H1 (cell line): ENCODE data around the gene ADAM22. TPM values are rescaled to one million over a fixed set of nuclear protein-coding genes. Genes with fewer than 3 reads are reported as not detected.

Experiments used
- ATF3 ChIP-seq: IDR thresholded peaks from 2 replicates; pipeline ENCODE4 v1.6.1; 2011; ENCODE audit warnings: low read depth, mild to moderate bottlenecking, low read length; ENCODE audit not compliant: insufficient read depth
- SP4 ChIP-seq: IDR thresholded peaks from 2 replicates; pipeline ENCODE4 v1.6.1; 2012; ENCODE audit warnings: low read length, inconsistent platforms
- TCF12 ChIP-seq: IDR thresholded peaks from 2 replicates; pipeline ENCODE4 v1.6.1; 2011; ENCODE audit warnings: low read depth, mild to moderate bottlenecking, low read length
- polyA plus RNA-seq, 7 experiments: library from polyadenylated mRNA; depleted of rRNA in 3 of 7; stranded (reverse) in 5 of 7; unstranded in 2 of 7; fragments of >200 nt in 5 of 7; fragments of 200-250 nt in 2 of 7; gene quantifications; 1 replicate in 5 of 7; 2 replicates in 1 of 7; 4 replicates in 1 of 7; pipeline versions ENCODE4 v1.2.1 to v1.2.3, GENCODE V29; 2011 to 2013; ENCODE audit warnings: missing spikeins in 2 of 7, mixed read lengths in 2 of 7
- total RNA-seq: library from RNA; stranded (reverse); fragmentation: NEBNext Ultra II Directional; extraction: Animal tissue kit (Norgen Biotek cat#: 25700); gene quantifications from 2 replicates; pipeline ENCODE4 v1.2.1, GENCODE V29; 2021
- TF ChIP-seq, protein P1 (sequence below): IDR thresholded peaks from 2 replicates; pipeline ENCODE4 v1.6.1; 2012; ENCODE audit warnings: low read length, inconsistent platforms
- TF ChIP-seq, protein P2 (sequence below): fragments of 300-600 bp; sonication (generic); IDR thresholded peaks from 2 replicates; pipeline ENCODE4 v1.7.1; 2012; ENCODE audit warnings: low read length, moderate library complexity, mild to moderate bottlenecking, inconsistent platforms; ENCODE audit not compliant: insufficient replicate concordance

Gene ADAM22
- total and polyA plus RNA-seq, 2 of the 8 experiments (the other 6 are each of a cell fraction or from before 2014, with no cell fraction given), result 4.6 to 21.4 TPM

DNA sequence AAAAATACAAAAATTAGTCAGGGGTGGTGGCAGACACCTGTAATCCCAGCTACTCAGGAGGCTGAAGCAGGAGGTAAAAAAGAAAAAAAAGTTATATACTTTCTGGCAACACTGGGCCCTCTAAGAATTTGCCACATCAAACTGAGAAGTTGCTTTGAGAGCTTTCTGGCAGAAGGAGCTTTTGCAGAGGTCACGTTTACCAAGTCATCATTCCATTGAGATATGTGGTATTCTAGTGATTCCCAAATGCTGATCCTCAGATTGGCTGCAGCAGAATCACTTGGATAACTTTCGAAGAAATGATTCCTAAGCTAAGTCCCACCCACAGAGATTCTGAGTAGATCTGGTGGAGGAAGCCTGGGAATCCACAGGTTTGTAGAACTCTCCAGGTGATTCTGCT lies 80.5 kb downstream of the ADAM22 start (continued):
- TF ChIP-seq ATF3, result no peak
- TF ChIP-seq, protein P1, sequence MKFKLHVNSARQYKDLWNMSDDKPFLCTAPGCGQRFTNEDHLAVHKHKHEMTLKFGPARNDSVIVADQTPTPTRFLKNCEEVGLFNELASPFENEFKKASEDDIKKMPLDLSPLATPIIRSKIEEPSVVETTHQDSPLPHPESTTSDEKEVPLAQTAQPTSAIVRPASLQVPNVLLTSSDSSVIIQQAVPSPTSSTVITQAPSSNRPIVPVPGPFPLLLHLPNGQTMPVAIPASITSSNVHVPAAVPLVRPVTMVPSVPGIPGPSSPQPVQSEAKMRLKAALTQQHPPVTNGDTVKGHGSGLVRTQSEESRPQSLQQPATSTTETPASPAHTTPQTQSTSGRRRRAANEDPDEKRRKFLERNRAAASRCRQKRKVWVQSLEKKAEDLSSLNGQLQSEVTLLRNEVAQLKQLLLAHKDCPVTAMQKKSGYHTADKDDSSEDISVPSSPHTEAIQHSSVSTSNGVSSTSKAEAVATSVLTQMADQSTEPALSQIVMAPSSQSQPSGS, result no peak
- TF ChIP-seq, protein P2, sequence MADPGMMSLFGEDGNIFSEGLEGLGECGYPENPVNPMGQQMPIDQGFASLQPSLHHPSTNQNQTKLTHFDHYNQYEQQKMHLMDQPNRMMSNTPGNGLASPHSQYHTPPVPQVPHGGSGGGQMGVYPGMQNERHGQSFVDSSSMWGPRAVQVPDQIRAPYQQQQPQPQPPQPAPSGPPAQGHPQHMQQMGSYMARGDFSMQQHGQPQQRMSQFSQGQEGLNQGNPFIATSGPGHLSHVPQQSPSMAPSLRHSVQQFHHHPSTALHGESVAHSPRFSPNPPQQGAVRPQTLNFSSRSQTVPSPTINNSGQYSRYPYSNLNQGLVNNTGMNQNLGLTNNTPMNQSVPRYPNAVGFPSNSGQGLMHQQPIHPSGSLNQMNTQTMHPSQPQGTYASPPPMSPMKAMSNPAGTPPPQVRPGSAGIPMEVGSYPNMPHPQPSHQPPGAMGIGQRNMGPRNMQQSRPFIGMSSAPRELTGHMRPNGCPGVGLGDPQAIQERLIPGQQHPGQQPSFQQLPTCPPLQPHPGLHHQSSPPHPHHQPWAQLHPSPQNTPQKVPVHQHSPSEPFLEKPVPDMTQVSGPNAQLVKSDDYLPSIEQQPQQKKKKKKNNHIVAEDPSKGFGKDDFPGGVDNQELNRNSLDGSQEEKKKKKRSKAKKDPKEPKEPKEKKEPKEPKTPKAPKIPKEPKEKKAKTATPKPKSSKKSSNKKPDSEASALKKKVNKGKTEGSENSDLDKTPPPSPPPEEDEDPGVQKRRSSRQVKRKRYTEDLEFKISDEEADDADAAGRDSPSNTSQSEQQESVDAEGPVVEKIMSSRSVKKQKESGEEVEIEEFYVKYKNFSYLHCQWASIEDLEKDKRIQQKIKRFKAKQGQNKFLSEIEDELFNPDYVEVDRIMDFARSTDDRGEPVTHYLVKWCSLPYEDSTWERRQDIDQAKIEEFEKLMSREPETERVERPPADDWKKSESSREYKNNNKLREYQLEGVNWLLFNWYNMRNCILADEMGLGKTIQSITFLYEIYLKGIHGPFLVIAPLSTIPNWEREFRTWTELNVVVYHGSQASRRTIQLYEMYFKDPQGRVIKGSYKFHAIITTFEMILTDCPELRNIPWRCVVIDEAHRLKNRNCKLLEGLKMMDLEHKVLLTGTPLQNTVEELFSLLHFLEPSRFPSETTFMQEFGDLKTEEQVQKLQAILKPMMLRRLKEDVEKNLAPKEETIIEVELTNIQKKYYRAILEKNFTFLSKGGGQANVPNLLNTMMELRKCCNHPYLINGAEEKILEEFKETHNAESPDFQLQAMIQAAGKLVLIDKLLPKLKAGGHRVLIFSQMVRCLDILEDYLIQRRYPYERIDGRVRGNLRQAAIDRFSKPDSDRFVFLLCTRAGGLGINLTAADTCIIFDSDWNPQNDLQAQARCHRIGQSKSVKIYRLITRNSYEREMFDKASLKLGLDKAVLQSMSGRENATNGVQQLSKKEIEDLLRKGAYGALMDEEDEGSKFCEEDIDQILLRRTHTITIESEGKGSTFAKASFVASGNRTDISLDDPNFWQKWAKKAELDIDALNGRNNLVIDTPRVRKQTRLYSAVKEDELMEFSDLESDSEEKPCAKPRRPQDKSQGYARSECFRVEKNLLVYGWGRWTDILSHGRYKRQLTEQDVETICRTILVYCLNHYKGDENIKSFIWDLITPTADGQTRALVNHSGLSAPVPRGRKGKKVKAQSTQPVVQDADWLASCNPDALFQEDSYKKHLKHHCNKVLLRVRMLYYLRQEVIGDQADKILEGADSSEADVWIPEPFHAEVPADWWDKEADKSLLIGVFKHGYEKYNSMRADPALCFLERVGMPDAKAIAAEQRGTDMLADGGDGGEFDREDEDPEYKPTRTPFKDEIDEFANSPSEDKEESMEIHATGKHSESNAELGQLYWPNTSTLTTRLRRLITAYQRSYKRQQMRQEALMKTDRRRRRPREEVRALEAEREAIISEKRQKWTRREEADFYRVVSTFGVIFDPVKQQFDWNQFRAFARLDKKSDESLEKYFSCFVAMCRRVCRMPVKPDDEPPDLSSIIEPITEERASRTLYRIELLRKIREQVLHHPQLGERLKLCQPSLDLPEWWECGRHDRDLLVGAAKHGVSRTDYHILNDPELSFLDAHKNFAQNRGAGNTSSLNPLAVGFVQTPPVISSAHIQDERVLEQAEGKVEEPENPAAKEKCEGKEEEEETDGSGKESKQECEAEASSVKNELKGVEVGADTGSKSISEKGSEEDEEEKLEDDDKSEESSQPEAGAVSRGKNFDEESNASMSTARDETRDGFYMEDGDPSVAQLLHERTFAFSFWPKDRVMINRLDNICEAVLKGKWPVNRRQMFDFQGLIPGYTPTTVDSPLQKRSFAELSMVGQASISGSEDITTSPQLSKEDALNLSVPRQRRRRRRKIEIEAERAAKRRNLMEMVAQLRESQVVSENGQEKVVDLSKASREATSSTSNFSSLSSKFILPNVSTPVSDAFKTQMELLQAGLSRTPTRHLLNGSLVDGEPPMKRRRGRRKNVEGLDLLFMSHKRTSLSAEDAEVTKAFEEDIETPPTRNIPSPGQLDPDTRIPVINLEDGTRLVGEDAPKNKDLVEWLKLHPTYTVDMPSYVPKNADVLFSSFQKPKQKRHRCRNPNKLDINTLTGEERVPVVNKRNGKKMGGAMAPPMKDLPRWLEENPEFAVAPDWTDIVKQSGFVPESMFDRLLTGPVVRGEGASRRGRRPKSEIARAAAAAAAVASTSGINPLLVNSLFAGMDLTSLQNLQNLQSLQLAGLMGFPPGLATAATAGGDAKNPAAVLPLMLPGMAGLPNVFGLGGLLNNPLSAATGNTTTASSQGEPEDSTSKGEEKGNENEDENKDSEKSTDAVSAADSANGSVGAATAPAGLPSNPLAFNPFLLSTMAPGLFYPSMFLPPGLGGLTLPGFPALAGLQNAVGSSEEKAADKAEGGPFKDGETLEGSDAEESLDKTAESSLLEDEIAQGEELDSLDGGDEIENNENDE, result no peak
- no peak for TF ChIP-seq SP4
- TF ChIP-seq TCF12, result no peak
